ENCODE results near the gene FBXO48.
"Not testable (repeated sequence)": the region's sequence is repeated elsewhere in the genome, so short reads cannot be mapped to it uniquely, and the experiment has no call there.

The FBXO48 gene, protein sequence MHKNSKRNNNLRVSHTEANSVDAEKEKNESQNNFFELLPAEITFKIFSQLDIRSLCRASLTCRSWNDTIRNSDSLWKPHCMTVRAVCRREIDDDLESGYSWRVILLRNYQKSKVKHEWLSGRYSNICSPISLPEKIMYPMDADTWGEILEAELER

DNA sequence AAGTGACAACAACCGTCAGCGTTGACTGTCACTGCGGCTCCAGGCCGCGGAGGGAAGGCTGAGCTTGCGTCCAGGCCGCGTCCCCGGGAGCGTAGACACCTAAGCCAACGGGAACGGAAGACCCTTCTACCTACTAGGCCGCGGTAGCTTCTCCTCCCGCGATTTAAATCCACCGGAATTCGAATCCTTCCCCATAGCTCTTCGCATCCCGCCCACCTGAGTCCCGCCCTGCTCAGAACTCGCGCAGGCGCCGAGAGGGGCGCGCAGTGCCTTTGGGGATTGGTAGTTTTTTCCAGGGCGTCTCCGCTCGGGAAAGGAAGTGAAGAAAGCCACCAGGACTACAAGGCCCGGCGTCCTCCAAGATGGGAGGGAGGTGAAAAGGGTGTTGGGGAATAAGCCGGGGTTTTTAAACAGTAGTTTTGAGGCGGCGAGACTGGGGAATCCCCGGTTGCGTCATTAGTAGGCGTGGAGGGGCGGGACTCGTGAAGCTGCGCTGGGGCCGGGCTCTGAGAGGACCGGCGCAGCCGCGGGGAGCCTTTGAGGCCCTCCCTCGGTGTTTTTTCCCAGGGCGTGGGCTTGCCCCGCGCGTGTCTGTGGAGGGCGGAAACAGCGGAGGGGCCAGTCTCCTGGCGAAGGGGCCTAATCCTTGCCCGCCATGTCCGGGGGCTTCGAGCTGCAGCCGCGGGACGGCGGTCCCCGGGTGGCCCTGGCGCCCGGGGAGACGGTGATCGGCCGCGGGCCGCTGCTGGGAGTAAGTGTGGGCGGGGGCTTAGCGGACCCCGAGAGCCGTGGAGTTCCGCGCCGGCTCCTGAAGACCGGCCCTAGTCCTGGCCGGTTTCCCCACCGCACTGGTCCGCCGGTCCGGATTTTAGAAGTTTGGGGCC lies at the start of gene FBXO48, which contains the start of gene APLF:
FBXO48 (minus strand) TSS at position 218 of the 884 bp plus-strand sequence. CDS start 2,149 bp downstream, outside the sequence.
APLF (plus strand) TSS at position 509 of the 884 bp plus-strand sequence; CDS start at position 656, 147 bp downstream.
- peak; percentile 85 to 98 (median 96) for DNase-seq

GRCh38 chr2:68516051-68516955 lies 49.2 kb upstream of the FBXO48 start:
- DNase-seq = no peak

DNA sequence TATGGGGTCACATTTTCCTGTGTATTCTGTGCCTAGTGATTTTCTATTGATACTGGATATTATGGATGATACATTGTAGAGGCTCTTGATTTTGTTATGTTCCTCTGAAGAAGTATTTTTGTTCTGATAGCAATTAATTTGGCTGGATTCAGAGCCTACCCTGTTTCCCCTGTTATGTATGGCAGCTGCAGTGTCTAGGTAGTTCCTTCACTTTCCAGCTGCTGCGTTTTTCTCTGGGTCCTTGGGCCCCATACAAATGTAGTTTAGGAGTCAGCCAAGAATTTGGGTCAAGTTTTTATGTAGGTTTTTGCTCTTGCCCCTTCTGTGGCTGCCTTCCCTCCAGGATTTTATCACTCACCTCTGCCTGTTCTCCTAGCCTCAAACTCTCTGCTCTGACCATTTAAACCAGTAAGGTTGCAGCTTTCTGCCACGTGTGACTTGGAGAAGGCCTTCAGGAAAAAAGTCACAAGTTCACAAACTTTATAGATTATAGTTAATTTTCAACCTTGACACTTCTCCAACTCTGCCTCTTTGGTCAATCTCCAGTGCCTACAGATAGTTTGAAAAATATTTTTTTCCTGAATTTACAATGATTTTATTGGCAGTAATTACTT lies 47.3 kb upstream of the FBXO48 start:
- no peak for DNase-seq

DNA sequence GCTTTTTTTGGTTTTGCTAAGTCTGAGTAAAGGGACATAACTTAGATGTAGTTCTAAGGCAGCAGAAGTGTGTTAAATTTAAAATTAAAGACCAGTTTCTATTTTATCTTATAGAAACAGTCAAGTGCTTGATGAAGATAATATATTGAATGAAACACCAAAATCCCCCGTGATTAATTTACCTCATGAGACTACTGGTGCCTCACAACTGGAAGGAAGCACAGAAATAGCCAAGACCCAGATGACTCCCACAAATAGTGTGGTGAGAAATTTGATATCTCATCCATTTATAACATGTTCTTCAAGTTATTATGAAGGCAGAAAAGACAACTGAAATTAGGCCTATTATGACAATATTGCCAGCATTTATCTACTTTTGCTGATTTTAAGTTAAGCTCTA lies 45.9 kb upstream of the FBXO48 start:
- DNase-seq = no peak

DNA sequence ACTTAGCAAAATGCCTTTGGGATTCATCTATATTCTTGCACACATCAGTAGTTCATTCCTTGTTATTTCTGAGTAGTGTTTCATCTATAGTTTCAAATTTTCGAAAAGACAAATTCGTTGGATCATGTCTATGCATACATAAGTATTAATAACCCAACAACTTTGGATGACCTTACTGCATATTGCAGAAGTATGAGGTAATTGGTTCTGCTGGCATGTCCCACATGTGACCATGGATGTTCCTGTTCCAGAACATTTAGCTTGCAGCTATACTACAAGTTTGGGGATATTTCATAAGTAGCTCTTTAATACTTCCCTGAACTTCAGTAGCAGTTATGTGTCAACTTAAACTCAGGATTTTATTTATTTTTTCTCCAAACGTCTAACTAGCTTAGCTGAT lies 45.2 kb upstream of the FBXO48 start:
- no peak for DNase-seq

DNA sequence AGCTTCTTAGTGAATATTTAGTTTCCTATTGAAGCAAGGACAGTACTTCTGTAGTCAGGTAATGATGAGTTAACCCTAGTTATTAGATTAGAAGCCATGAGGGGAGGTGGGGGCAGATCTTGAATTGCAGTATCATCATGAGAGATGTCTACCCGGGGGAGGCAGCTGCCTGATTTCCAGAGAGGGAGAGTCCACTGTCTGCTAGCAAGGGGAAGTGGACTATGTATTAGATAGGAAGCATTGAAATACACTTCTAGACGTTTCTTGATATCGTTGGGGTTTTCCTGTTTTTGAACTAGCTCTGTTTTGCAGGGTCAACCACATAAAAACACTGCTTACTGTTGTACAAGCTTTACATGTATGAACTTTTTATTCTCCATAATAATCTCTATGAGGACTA lies 39.1 kb upstream of the FBXO48 start:
- no peak for DNase-seq

DNA sequence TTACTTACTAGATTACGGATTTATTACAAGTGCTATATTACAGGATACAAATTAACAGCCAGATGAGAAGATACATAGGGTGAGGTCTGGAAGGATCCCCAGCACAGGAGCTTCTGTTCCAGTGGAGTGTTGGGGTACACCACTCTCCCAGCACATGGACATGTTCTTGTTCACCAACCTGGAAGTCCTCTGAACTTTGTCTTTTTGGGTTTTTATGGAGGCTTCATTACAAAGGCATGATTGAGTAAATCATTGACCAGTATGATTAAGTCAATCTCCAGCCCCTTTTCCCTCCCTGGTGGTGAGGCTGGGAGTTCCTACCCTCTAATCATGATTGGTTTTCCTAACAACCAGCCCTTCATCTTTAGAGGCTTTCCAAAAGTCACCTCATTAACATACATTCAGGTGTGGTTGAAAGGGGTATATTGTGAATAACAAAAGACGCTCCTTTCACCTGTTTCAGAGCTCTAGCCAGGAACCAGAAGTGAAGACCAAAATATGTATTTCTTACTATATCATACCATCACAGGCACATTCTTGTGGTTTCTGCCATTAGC lies 38.6 kb upstream of the FBXO48 start:
- DNase-seq = no peak

DNA sequence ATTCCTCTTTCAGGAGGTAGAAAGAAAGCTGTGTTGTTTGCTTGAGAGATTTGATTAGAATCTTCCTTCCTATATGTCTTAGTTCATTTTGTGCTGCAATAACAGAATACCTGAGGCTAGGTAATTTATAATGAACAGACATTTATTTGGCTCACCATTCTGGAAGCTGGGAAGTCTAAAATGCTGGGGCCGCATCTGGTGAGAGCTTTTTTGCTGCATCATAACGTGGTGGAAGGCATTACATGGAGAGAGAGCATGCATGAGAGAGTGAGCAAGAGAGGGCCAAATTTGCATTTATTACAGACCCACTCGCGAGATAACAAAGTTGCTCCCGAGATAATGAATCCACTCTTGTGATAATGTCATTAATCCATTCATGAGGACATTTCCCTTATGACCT lies 34.7 kb upstream of the FBXO48 start:
- no peak for DNase-seq

DNA sequence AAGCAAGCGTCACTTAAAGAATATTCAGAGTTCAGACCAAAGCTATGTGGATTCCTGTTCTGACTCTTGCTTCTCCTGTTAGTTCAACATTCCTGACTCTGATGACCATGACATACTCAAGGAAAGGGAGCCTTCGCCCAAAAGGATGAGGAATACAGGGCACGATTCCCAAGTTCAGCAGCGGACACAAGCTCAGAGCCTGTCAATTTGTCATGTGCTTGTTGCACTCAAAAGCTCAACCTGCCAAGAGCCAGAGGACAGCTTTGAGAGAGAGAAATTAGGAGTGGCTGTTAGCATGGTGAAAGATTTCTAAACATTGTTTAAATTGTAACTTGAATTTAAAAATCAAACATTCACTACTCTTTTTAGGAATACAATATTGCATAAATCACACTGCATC lies 33.6 kb upstream of the FBXO48 start:
- no peak for DNase-seq

DNA sequence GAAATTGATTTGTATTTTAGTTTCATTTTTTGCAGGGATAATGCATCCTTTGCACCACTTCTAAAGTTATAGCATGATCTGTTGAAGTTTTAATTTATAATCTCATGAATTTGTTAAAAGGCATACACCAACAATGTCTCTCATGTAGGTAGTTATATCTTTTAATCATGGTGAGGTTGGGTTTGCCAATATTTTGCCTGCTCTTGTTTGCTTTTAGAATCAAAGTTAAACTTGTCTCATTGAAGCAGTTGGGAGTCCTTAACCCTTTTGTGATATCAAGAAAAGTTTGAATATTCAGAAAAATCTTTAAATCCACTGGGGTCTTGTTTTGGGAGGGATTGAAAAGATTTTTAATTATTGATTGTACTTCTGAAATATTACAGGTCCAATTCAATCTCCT lies 32.0 kb upstream of the FBXO48 start:
- DNase-seq = no peak

GRCh38 chr2:68491582-68491981 lies 24.5 kb upstream of the FBXO48 start:
- no peak for DNase-seq

GRCh38 chr2:68489282-68489681 lies 22.2 kb upstream of the FBXO48 start:
- DNase-seq = no peak

DNA sequence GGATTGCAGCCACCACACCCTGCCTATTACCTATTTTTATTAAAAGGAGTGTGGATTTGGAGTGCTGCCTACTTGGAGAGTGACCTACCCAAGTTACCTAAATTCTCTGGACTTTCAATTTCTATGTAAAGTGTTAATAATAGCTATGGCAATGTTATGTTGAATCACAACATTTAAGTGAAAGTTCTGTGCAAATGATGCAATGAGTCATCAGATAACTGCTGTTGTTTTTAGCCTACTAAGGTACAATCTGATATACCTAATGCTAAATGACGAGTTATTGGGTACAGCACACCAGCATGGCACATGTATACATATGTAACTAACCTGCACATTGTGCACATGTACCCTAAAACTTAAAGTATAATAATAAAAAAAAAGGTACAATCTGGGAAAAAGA lies 21.5 kb upstream of the FBXO48 start:
- DNase-seq = not testable (repeated sequence)

DNA sequence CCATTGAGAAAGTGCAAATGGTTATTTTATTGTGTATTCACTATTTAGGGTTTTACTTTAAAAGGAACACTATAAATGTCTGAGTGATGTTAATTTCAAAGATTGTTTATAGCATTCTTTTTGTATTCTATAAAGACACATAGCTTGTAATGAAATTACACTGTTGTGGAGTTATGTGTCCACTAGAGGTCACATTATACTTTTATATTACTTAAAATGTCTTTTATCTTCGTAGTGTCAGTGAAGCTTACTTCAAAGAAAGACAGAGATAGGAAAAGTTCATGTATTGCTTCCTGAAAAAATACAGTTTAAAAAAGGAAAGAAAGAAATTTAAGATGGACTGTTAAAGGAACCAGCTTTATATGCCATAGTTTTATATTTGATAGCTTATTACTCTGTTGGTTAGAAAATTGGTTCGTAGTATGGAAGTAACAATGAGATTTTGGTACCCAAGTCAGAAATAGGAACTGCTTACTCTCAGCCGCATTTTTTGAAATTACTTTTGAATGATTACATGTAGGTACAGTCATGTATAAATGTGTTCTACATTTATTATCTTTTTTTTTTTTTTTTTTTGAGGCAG lies 20.8 kb upstream of the FBXO48 start:
- DNase-seq = no peak

GRCh38 chr2:68483011-68483410 lies 15.9 kb upstream of the FBXO48 start:
- DNase-seq = no peak

GRCh38 chr2:68482296-68482820 lies 15.3 kb upstream of the FBXO48 start:
- no peak for DNase-seq

DNA sequence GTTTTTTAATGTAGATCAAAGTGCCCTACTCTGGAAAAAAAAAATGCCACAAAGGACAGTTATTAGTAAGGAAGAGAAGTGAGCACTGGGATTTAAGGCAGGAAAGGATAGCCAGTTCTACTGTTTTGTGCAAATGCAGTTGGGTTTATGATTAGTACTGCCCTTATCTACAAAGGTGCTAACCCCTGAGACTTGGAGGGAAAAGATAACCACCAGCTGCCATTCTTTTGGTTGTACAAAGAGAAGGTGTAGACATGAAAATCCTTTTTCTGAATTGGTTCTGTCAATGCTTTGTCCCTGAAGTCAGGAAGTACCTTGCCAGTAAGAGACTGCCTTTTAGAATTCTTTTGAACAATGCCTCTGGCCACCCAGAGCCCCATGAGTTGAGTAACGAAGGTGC lies 11.6 kb upstream of the FBXO48 start:
- no peak for DNase-seq

DNA sequence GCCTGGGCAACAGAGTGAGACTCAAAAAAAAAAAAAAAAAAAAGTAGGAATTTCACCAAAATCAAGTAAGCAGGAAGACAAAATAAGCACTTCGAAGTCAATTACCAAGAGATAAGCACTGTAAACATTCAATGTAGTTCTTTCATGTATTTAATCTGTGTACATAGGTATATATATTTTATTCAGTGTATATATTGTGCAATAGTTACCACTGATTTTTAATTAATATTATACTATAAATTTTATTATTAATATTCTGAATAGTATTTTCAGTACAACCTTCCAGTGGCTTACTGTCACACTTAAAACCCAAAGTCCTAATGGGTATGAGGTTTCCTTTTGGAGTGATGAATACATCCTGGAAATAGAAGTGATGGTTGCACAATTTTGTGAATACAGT lies 9.4 kb upstream of the FBXO48 start:
- no peak for DNase-seq

DNA sequence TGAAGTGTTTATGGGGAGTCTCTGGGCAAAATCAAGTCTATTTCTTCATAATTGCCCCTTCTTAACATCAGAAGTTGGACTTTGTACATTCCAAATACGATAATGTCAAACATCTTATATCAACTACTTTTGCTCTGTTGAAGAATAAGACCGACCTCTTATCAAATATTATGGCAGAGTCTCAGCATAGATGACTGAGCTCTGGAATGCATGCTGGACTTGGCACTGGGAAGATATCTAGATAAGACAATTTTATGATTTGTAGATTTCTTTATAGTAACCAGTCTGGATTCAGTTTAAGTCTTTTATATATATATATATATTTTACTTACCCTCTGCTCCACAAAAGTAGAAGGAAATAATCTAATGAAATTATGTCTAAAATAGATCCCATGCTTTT lies 8.5 kb upstream of the FBXO48 start:
- DNase-seq = no peak

DNA sequence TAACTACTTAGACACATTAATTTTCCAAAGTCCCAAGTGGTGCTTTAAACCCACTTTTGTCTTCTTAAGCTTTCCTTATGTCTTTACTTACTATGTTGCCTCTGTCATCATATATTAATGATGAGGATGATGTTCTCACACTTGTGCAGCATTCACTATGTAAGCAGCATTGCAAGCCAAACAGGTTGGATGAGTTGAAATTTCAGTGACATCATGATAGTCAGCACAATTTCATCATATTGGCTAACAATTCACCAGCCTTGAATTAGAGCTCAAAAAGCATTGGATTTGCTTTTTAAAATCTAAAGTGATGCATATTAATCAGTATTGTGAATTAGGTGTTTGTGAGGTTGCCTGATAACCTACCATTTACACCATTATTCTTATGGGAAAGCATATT lies 8.0 kb upstream of the FBXO48 start:
- DNase-seq = no peak

GRCh38 chr2:68472796-68473414 lies 5.8 kb upstream of the FBXO48 start:
- DNase-seq = no peak
